SJCRH30 (cell line): ENCODE measurements around the gene SPDYE6. TPM values are rescaled to one million over a fixed set of nuclear protein-coding genes. Genes with fewer than 3 reads are reported as not detected.
"Not testable (repeated sequence)": the region's sequence is repeated elsewhere in the genome, so short reads cannot be mapped to it uniquely, and the experiment has no call there.

Source experiments
- DNase-seq, 2 experiments: peaks; one replicate each; pipeline ENCODE4 v3.0.0-alpha.2; 2015 to 2020
- H3K27ac ChIP-seq: fragments of 250-450 bp; sonication (Bioruptor Pico); 2 replicates; pipeline ENCODE4 v1.5.1; 2020; ENCODE audit warnings: mild to moderate bottlenecking, moderate library complexity
- H3K27me3 ChIP-seq: fragments of 250-450 bp; sonication (Bioruptor Pico); 2 replicates; pipeline ENCODE4 v1.5.1; 2020; ENCODE audit warnings: mild to moderate bottlenecking, moderate library complexity
- H3K36me3 ChIP-seq: fragments of 250-450 bp; sonication (Bioruptor Pico); 2 replicates; pipeline ENCODE4 v1.5.1; 2020; ENCODE audit warnings: mild to moderate bottlenecking, moderate library complexity
- H3K4me1 ChIP-seq: fragments of 250-450 bp; sonication (Bioruptor Pico); 2 replicates; pipeline ENCODE4 v1.5.1; 2020; ENCODE audit warnings: mild to moderate bottlenecking, moderate library complexity
- H3K4me3 ChIP-seq: fragments of 250-450 bp; sonication (Bioruptor Pico); 2 replicates; pipeline ENCODE4 v1.5.1; 2020; ENCODE audit warnings: mild to moderate bottlenecking, moderate library complexity
- H3K9me3 ChIP-seq: fragments of 250-450 bp; sonication (Bioruptor Pico); replicated peaks from 2 replicates; pipeline ENCODE4 v1.5.1; 2020; ENCODE audit warnings: mild to moderate bottlenecking, moderate library complexity
- total RNA-seq: library from RNA; depleted of rRNA; stranded (reverse); fragments of >200 nt; shearing (Covaris generic); gene quantifications from 2 replicates; pipeline ENCODE4 v1.2.3, GENCODE V29; 2014

SPDYE6 gene
- total RNA-seq, 1 experiment from 2014 or later: not detected

- not testable (repeated sequence) for DNase-seq, H3K27ac ChIP-seq
These were observed 26.9 kb downstream of the SPDYE6 start for GRCh38 chr7:102329366-102329765.

GRCh38 chr7:102328863-102329262, 27.4 kb downstream of the SPDYE6 start:
- not testable (repeated sequence) for DNase-seq, H3K36me3 ChIP-seq, H3K27me3 ChIP-seq, H3K27ac ChIP-seq, H3K4me3 ChIP-seq, H3K9me3 ChIP-seq, H3K4me1 ChIP-seq

More at GRCh38 chr7:102329366-102329765, 26.9 kb downstream of the SPDYE6 start:
- H3K27me3 ChIP-seq, H3K4me1 ChIP-seq, H3K9me3 ChIP-seq, H3K36me3 ChIP-seq, H3K4me3 ChIP-seq: not testable (repeated sequence)

- not testable (repeated sequence) for H3K4me3 ChIP-seq, H3K36me3 ChIP-seq, H3K27me3 ChIP-seq
These were observed 29.1 kb downstream of the SPDYE6 start for GRCh38 chr7:102327183-102327582.

GRCh38 chr7:102326157-102326889, 29.9 kb downstream of the SPDYE6 start:
- H3K27me3 ChIP-seq: no peaks in the 10 kb centered on the region
- H3K4me1 ChIP-seq: no peaks in the 10 kb centered on the region
- no peaks in the 10 kb centered on the region for H3K9me3 ChIP-seq
- no peak overlapping the region for H3K4me3 ChIP-seq
- no peak for DNase-seq
- H3K36me3 ChIP-seq: no peaks in the 10 kb centered on the region
- H3K27ac ChIP-seq: no peak overlapping the region

More at GRCh38 chr7:102327183-102327582, 29.1 kb downstream of the SPDYE6 start:
- DNase-seq, H3K4me1 ChIP-seq, H3K27ac ChIP-seq, H3K9me3 ChIP-seq: not testable (repeated sequence)

GRCh38 chr7:102325106-102325505, 31.1 kb downstream of the SPDYE6 start:
- H3K27ac ChIP-seq, H3K4me1 ChIP-seq, H3K36me3 ChIP-seq, H3K9me3 ChIP-seq, H3K4me3 ChIP-seq, H3K27me3 ChIP-seq, DNase-seq: not testable (repeated sequence)

- H3K36me3 ChIP-seq: peaks cover 19% of the 10 kb centered on the region
- no peaks in the 10 kb centered on the region for H3K9me3 ChIP-seq
- DNase-seq: no peak
- no peaks in the 10 kb centered on the region for H3K27me3 ChIP-seq
- H3K27ac ChIP-seq: no peak overlapping the region
- no peak overlapping the region for H3K4me3 ChIP-seq
- no peaks in the 10 kb centered on the region for H3K4me1 ChIP-seq
These were observed 32.4 kb downstream of the SPDYE6 start for GRCh38 chr7:102323914-102324195.

- DNase-seq: no peak
- H3K27me3 ChIP-seq: no peaks in the 10 kb centered on the region
- peaks cover 30% of the 10 kb centered on the region for H3K36me3 ChIP-seq
These were observed 34.0 kb downstream of the SPDYE6 start for GRCh38 chr7:102322202-102322715.

GRCh38 chr7:102321351-102322201, 34.7 kb downstream of the SPDYE6 start:
- H3K27ac ChIP-seq: no peak overlapping the region
- H3K36me3 ChIP-seq: peaks cover 33% of the 10 kb centered on the region
- no peaks in the 10 kb centered on the region for H3K9me3 ChIP-seq
- H3K27me3 ChIP-seq: no peaks in the 10 kb centered on the region
- no peaks in the 10 kb centered on the region for H3K4me1 ChIP-seq
- no peak for DNase-seq
- H3K4me3 ChIP-seq: no peak overlapping the region

More at GRCh38 chr7:102322202-102322715, 34.0 kb downstream of the SPDYE6 start:
- Histone ChIP-seq H3K27ac (no peak overlapping the region), H3K4me1 (no peaks in the 10 kb centered on the region), H3K9me3 (no peaks in the 10 kb centered on the region), H3K4me3 (no peak overlapping the region)

- no peaks in the 10 kb centered on the region for H3K9me3 ChIP-seq
- peaks cover 41% of the 10 kb centered on the region for H3K36me3 ChIP-seq
- no peak overlapping the region for H3K27ac ChIP-seq
- no peaks in the 10 kb centered on the region for H3K4me1 ChIP-seq
- DNase-seq: no peak
- no peaks in the 10 kb centered on the region for H3K27me3 ChIP-seq
- no peak overlapping the region for H3K4me3 ChIP-seq
These were observed 35.5 kb downstream of the SPDYE6 start for GRCh38 chr7:102320601-102321350.

- Histone ChIP-seq H3K4me1 (no peaks in the 10 kb centered on the region), H3K36me3 (peaks cover 44% of the 10 kb centered on the region), H3K27ac (no peak overlapping the region), H3K4me3 (no peak overlapping the region), H3K9me3 (no peaks in the 10 kb centered on the region), H3K27me3 (no peaks in the 10 kb centered on the region)
- DNase-seq: no peak
These were observed 36.1 kb downstream of the SPDYE6 start for GRCh38 chr7:102320181-102320580.

GRCh38 chr7:102319671-102320070, 36.6 kb downstream of the SPDYE6 start:
- no peaks in the 10 kb centered on the region for H3K27me3 ChIP-seq
- H3K4me1 ChIP-seq: no peaks in the 10 kb centered on the region
- H3K36me3 ChIP-seq: peaks cover 47% of the 10 kb centered on the region
- DNase-seq: no peak
- no peak overlapping the region for H3K27ac ChIP-seq
- H3K4me3 ChIP-seq: no peak overlapping the region
- no peaks in the 10 kb centered on the region for H3K9me3 ChIP-seq

GRCh38 chr7:102318482-102318971, 37.7 kb downstream of the SPDYE6 start:
- H3K4me3 ChIP-seq: no peak overlapping the region
- no peaks in the 10 kb centered on the region for H3K9me3 ChIP-seq
- no peaks in the 10 kb centered on the region for H3K27me3 ChIP-seq
- peaks cover 57% of the 10 kb centered on the region for H3K36me3 ChIP-seq
- no peak for DNase-seq
- no peaks in the 10 kb centered on the region for H3K4me1 ChIP-seq
- no peak overlapping the region for H3K27ac ChIP-seq

GRCh38 chr7:102317231-102318059, 38.8 kb downstream of the SPDYE6 start:
- Histone ChIP-seq H3K36me3 (peaks cover 57% of the 10 kb centered on the region), H3K27me3 (no peaks in the 10 kb centered on the region), H3K4me3 (no peak overlapping the region), H3K4me1 (no peaks in the 10 kb centered on the region), H3K9me3 (no peaks in the 10 kb centered on the region), H3K27ac (no peak overlapping the region)
- DNase-seq: no peak
